ENCODE results near the gene GAB2. TPM values are rescaled to one million over a fixed set of nuclear protein-coding genes. Genes with fewer than 3 reads are reported as not detected.

The GAB2 gene
- total RNA-seq, 1 experiment from 2014 or later = 3.3 TPM

DNA sequence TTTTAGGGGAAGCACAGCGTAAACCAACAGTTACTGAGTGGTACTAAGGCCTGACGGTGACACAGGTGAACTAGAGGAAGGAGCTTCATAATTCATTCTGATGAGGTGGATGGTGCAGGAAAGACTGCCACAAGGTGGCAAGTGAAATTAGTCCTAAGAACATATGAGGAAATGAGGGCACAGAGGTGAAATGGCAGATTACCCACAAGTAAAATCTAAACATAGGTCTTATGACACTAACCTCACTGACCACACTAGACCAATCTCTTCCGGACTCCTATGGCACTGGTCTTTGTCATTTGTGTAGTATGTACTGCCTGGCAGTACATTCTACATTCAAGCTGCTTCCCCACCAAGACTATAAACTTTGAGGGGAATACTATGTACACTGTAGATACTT is 20.2 kb downstream of the GAB2 start:
- Mint-ChIP-seq H3K9me3 (no peaks in the 10 kb centered on the region), H3K27me3 (ENCODE audit: low read depth) (peaks cover 25% of the 10 kb centered on the region), H3K36me3 (ENCODE audit: insufficient read depth in 1 of 3, low read depth in 3 of 3) (no peaks in the 10 kb centered on the region), H3K27ac (no peak overlapping the region), H3K4me1 (peaks cover 16 to 18% of the 10 kb centered on the region in 2 experiments), H3K4me3 (no peak overlapping the region)
- Histone ChIP-seq H4K91ac (ENCODE audit: insufficient read length, low read depth, low read length) (no peak overlapping the region), H3K4me2 (ENCODE audit: insufficient read depth, insufficient read length, low read length) (no peak overlapping the region), H4K20me1 (ENCODE audit: control insufficient read depth, insufficient read depth, insufficient read length) (no peaks in the 10 kb centered on the region), H3K4ac (ENCODE audit: low read depth, low read length) (no peak overlapping the region), H3K4me1 (ENCODE audit: insufficient read depth, low read length) (peaks cover 7% of the 10 kb centered on the region; the same call in 1 of the 2 replicates), H3K18ac (ENCODE audit: insufficient read length, low read depth, low read length) (no peak overlapping the region), H2AK5ac (ENCODE audit: insufficient read length, low read length) (no peak overlapping the region), H3K56ac (ENCODE audit: insufficient read length, low read depth, low read length) (no peak overlapping the region), H3K9ac (ENCODE audit: extremely low read depth, insufficient read length, low read length) (no peak overlapping the region), H3K23me2 (ENCODE audit: insufficient read length, low read depth, low read length, poor library complexity, severe bottlenecking) (no peaks in the 10 kb centered on the region), H2BK15ac (ENCODE audit: low read depth, low read length) (no peak overlapping the region), H4K5ac (ENCODE audit: insufficient read length, low read depth, low read length) (no peak overlapping the region), H3T11ph (ENCODE audit: low read length) (no peak overlapping the region), H2BK5ac (ENCODE audit: insufficient read length, low read length) (no peak overlapping the region), H2AFZ (ENCODE audit: low read length) (no peak overlapping the region), H2BK120ac (ENCODE audit: low read depth, low read length, poor library complexity, severe bottlenecking) (no peak overlapping the region), H3K9me3 (ENCODE audit: control insufficient read depth, low read depth, low read length) (no peaks in the 10 kb centered on the region), H3K79me2 (ENCODE audit: insufficient read depth, low read length) (no peaks in the 10 kb centered on the region), H3K27me3 (ENCODE audit: insufficient read depth, low read length) (peaks cover 6% of the 10 kb centered on the region; the same call in 1 of the 2 replicates), H2BK12ac (ENCODE audit: insufficient read length, low read depth, low read length) (no peak overlapping the region), H3K14ac (ENCODE audit: insufficient read depth, low read length) (no peak overlapping the region), H3K27ac (ENCODE audit: insufficient read length, low read depth, low read length) (no peak overlapping the region), H3K79me1 (ENCODE audit: insufficient read depth, low read depth, low read length, poor library complexity, severe bottlenecking) (no peaks in the 10 kb centered on the region), H3K23ac (ENCODE audit: insufficient read length, low read depth, low read length) (no peak overlapping the region), H4K8ac (replicated peaks; ENCODE audit: insufficient read length, low read depth, low read length) (no peak overlapping the region), H2BK20ac (ENCODE audit: low read depth, low read length, poor library complexity, severe bottlenecking) (no peak overlapping the region)
- DNase-seq = no peak
- TF ChIP-seq, protein P1, sequence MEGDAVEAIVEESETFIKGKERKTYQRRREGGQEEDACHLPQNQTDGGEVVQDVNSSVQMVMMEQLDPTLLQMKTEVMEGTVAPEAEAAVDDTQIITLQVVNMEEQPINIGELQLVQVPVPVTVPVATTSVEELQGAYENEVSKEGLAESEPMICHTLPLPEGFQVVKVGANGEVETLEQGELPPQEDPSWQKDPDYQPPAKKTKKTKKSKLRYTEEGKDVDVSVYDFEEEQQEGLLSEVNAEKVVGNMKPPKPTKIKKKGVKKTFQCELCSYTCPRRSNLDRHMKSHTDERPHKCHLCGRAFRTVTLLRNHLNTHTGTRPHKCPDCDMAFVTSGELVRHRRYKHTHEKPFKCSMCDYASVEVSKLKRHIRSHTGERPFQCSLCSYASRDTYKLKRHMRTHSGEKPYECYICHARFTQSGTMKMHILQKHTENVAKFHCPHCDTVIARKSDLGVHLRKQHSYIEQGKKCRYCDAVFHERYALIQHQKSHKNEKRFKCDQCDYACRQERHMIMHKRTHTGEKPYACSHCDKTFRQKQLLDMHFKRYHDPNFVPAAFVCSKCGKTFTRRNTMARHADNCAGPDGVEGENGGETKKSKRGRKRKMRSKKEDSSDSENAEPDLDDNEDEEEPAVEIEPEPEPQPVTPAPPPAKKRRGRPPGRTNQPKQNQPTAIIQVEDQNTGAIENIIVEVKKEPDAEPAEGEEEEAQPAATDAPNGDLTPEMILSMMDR (conservative IDR thresholded peaks at IDR 0.05) = no peak
- no CpG with 5 or more reads among the region's 3 CpGs for WGBS (ENCODE audit: extremely low coverage, insufficient read length, low lambda C conversion rate)

Measured in H9 (cell line).